ENCODE measurements around the gene GLI1. TPM values are rescaled to one million over a fixed set of nuclear protein-coding genes. Genes with fewer than 3 reads are reported as not detected.
A peak's percentile ranks its signal among the peaks of the same experiment; 100 is the strongest.

GLI1 gene
- total and polyA plus RNA-seq, 2 of the 13 experiments (the other 11 are each of a cell fraction or from before 2014, with no cell fraction given): 0.09 to 0.20 TPM

DNA sequence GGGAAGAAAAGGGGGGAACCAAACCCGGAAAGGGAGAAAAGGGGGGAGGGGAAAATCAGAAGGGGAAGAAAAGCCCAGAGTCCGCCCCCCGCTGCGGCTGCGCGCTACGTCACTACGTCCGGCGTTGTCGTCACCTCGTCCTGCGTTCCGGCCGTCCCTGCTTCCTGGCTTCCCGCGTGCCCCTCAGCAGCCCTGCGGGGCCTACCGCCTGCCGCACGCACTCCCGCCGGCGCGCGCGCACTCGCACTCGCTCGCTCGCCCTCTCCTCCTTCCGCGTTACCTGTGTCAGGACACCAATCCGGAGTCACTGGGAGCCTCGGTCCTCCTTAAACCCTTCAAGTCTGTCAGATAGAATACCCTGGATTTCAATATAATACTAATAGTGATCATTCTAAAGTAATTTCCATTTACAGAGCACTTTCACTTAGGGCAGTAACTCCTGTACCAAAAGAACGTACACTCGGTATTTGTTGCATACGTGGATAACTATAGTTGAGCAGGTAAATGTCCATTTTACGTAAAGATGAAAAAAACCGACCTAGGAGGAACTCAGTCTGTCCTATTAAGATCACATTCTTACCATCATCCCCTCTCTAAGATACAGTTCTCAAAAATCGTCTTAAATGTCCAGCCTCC, 28.5 kb upstream of the GLI1 start, which contains the start of gene R3HDM2 (continued):
- TF ChIP-seq, protein P1, sequence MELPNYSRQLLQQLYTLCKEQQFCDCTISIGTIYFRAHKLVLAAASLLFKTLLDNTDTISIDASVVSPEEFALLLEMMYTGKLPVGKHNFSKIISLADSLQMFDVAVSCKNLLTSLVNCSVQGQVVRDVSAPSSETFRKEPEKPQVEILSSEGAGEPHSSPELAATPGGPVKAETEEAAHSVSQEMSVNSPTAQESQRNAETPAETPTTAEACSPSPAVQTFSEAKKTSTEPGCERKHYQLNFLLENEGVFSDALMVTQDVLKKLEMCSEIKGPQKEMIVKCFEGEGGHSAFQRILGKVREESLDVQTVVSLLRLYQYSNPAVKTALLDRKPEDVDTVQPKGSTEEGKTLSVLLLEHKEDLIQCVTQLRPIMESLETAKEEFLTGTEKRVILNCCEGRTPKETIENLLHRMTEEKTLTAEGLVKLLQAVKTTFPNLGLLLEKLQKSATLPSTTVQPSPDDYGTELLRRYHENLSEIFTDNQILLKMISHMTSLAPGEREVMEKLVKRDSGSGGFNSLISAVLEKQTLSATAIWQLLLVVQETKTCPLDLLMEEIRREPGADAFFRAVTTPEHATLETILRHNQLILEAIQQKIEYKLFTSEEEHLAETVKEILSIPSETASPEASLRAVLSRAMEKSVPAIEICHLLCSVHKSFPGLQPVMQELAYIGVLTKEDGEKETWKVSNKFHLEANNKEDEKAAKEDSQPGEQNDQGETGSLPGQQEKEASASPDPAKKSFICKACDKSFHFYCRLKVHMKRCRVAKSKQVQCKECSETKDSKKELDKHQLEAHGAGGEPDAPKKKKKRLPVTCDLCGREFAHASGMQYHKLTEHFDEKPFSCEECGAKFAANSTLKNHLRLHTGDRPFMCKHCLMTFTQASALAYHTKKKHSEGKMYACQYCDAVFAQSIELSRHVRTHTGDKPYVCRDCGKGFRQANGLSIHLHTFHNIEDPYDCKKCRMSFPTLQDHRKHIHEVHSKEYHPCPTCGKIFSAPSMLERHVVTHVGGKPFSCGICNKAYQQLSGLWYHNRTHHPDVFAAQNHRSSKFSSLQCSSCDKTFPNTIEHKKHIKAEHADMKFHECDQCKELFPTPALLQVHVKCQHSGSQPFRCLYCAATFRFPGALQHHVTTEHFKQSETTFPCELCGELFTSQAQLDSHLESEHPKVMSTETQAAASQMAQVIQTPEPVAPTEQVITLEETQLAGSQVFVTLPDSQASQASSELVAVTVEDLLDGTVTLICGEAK (IDR thresholded peaks at IDR 0.05): no peak
- TF ChIP-seq, protein P1 (CRISPR knock-in tag; IDR thresholded peaks at IDR 0.05): peak; percentile 74; the same call in 1 of the 2 replicates
- no peak for TF ChIP-seq ZMYM2 (CRISPR knock-in tag; IDR thresholded peaks at IDR 0.05)
- TF ChIP-seq MTA1 (CRISPR knock-in tag; IDR thresholded peaks at IDR 0.05; ENCODE audit: borderline replicate concordance): no peak
- TF ChIP-seq, protein P2, sequence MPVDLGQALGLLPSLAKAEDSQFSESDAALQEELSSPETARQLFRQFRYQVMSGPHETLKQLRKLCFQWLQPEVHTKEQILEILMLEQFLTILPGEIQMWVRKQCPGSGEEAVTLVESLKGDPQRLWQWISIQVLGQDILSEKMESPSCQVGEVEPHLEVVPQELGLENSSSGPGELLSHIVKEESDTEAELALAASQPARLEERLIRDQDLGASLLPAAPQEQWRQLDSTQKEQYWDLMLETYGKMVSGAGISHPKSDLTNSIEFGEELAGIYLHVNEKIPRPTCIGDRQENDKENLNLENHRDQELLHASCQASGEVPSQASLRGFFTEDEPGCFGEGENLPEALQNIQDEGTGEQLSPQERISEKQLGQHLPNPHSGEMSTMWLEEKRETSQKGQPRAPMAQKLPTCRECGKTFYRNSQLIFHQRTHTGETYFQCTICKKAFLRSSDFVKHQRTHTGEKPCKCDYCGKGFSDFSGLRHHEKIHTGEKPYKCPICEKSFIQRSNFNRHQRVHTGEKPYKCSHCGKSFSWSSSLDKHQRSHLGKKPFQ (CRISPR knock-in tag; IDR thresholded peaks at IDR 0.05; ENCODE audit: insufficient replicate concordance): no peak
- no peak for TF ChIP-seq ZNF431 (CRISPR knock-in tag; IDR thresholded peaks at IDR 0.05; ENCODE audit: borderline replicate concordance, low read depth)
- no peak for TF ChIP-seq SCMH1 (CRISPR knock-in tag; IDR thresholded peaks at IDR 0.05; ENCODE audit: borderline replicate concordance)
- 0 out of 2 replicates have a peak, but pooled peaks have one; percentile 21 for TF ChIP-seq HNRNPUL1 (IDR thresholded peaks at IDR 0.05; ENCODE audit: low read depth, low read length)
- TF ChIP-seq, protein P3, sequence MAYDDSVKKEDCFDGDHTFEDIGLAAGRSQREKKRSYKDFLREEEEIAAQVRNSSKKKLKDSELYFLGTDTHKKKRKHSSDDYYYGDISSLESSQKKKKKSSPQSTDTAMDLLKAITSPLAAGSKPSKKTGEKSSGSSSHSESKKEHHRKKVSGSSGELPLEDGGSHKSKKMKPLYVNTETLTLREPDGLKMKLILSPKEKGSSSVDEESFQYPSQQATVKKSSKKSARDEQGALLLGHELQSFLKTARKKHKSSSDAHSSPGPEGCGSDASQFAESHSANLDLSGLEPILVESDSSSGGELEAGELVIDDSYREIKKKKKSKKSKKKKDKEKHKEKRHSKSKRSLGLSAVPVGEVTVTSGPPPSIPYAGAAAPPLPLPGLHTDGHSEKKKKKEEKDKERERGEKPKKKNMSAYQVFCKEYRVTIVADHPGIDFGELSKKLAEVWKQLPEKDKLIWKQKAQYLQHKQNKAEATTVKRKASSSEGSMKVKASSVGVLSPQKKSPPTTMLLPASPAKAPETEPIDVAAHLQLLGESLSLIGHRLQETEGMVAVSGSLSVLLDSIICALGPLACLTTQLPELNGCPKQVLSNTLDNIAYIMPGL (CRISPR knock-in tag; IDR thresholded peaks at IDR 0.05; ENCODE audit: borderline replicate concordance in 1 of 2, low read depth in 1 of 2): peak; percentile 40 to 76; a peak in 3 of 4 replicates
- TF ChIP-seq KMT2A (CRISPR knock-in tag; IDR thresholded peaks at IDR 0.05): peak; percentile 88
- TF ChIP-seq, protein P4, sequence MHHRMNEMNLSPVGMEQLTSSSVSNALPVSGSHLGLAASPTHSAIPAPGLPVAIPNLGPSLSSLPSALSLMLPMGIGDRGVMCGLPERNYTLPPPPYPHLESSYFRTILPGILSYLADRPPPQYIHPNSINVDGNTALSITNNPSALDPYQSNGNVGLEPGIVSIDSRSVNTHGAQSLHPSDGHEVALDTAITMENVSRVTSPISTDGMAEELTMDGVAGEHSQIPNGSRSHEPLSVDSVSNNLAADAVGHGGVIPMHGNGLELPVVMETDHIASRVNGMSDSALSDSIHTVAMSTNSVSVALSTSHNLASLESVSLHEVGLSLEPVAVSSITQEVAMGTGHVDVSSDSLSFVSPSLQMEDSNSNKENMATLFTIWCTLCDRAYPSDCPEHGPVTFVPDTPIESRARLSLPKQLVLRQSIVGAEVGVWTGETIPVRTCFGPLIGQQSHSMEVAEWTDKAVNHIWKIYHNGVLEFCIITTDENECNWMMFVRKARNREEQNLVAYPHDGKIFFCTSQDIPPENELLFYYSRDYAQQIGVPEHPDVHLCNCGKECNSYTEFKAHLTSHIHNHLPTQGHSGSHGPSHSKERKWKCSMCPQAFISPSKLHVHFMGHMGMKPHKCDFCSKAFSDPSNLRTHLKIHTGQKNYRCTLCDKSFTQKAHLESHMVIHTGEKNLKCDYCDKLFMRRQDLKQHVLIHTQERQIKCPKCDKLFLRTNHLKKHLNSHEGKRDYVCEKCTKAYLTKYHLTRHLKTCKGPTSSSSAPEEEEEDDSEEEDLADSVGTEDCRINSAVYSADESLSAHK (CRISPR knock-in tag; IDR thresholded peaks at IDR 0.05; ENCODE audit: borderline replicate concordance): no peak
- TF ChIP-seq MXD4 (CRISPR knock-in tag; IDR thresholded peaks at IDR 0.05): peak; percentile 75
- peak; percentile 78; the same call in 1 of the 2 replicates for TF ChIP-seq TAF1 (CRISPR knock-in tag; IDR thresholded peaks at IDR 0.05)

All from HepG2 (cell line).